ENCODE measurements around the gene PDE4C.

PDE4C gene

DNA sequence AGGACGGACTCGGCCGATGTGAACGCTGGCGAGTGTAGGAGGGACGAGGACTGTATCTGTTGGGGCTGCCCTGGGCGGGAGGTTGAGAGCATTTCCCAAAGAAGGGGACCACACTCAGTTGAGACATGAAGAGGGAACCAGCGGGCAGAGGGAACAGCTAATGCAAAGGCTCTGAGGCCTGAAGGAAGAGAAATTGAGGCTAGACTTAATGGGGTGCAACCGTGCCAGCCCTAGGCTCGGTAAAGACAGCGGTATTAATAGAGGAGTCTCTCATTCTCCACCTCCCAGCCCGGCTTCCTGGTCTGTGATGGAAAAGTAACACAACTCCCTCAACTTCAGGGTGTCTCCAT lies 32.1 kb downstream of the PDE4C start:
- no peak for TF ChIP-seq CTCF (IDR thresholded peaks at IDR 0.05; ENCODE audit: extremely low read depth, missing control alignments)
- no peak for DNase-seq (ENCODE audit: low spot score)

DNA sequence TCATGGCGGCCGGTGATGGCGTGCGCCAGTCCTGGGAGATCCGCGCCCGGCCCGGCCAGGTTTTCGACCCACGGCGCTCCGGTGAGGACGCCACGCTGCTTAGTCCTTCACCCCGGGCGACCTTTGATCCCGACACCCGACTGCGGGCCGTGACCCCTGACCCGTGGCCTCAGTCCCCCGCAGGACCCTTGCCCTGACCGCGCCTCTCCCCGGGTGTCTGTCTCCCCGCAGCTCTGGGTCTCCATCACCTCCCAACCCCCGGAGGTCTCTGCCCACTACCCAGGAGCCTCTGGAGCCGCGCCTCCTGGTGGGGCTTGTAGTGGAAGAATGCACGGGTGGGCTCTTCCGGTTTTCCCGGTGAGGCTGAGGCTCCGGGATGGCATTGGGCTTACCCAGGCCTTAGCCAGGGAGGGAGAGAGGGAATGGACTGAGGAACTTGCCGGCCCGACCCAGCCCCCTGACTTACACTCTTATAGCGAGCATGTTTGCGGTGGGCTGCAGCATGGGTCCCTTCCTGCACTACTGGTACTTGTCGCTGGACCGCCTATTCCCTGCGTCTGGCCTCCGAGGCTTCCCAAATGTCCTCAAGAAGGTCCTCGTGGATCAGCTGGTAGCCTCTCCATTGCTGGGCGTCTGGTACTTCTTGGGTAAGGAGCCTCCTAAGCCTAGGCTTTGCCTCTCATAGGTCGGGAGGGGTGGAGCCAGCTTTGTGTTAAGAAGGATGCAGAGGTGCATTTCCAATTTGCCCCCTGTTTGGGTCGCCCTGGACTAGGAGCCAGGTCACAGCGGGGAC lies 32.7 kb downstream of the PDE4C start:
- no peak for TF ChIP-seq CTCF (IDR thresholded peaks at IDR 0.05; ENCODE audit: extremely low read depth, missing control alignments)
- no peak for DNase-seq (ENCODE audit: low spot score)

DNA sequence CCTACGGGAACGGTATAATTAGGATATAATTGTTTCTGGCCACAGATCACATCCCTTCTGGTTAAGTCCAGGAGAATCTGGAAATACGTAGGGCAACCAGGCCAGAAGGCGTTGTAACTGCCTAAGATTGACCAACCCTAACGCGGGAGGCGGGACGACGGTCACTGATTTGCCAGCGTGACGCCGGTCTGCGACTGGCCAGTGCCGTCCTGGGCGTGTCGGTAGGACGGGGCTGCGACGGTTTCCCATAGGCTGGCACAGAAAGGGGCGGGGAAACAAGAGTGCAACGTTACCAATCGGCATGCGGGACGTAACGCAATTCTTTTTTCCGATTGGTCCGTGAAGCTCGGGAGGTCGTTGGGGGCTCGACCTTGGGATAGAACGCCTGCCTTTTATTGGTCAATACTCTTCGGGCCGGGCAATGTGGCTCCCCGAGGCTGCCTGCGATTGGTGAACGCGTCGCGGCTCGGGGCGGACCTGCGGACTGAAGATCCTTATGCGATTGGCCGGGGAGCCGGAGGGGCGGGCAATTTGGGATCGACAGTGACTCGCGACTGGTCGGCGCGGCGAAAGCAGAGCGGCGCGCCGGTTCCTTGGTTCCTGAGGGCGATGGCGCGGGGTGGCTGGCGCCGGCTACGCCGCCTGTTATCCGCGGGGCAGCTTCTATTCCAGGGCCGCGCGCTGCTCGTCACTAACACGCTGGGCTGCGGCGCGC lies 33.4 kb downstream of the PDE4C start, which contains the start of gene MPV17L2:
Gene MPV17L2 (plus strand): TSS at position 546 of the 715 bp plus-strand sequence. CDS start 64 bp downstream, at position 610.
- no peak for TF ChIP-seq CTCF (IDR thresholded peaks at IDR 0.05; ENCODE audit: extremely low read depth, missing control alignments)
- DNase-seq (ENCODE audit: low spot score) = peak; percentile 94

DNA sequence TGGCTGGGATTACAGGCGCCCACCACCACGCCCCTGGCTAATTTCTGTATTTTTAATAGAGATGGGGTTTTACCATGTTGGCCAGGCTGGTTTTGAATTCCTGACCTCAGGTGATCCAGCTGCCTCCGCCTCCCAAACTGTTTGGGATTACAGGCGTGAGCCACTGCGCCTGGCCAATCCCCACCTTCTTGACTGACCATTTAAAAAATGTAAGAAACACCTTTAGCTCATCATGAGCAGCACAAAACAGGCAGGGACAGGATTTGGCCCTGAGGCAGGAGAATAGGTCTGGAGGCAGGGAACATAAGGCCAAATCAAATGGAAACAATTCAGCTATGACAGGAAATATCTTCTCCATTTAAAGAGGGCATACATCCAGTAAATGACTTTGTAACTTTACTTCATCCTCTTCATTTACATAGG lies 34.6 kb downstream of the PDE4C start:
- no peak for TF ChIP-seq CTCF (IDR thresholded peaks at IDR 0.05; ENCODE audit: extremely low read depth, missing control alignments)
- no peak for DNase-seq (ENCODE audit: low spot score)

GRCh38 chr19:18190278-18190677 lies 36.0 kb downstream of the PDE4C start:
- TF ChIP-seq CTCF (IDR thresholded peaks at IDR 0.05; ENCODE audit: extremely low read depth, missing control alignments) = no peak
- DNase-seq (ENCODE audit: low spot score) = no peak

GRCh38 chr19:18185538-18185937 lies 40.7 kb downstream of the PDE4C start:
- no peak for TF ChIP-seq CTCF (IDR thresholded peaks at IDR 0.05; ENCODE audit: extremely low read depth, missing control alignments)
- DNase-seq (ENCODE audit: low spot score) = no peak

- no peak for DNase-seq (ENCODE audit: low spot score)
- no peak for TF ChIP-seq CTCF (IDR thresholded peaks at IDR 0.05; ENCODE audit: extremely low read depth, missing control alignments)
Observed at GRCh38 chr19:18183529-18183928, 42.7 kb downstream of the PDE4C start.
